Measurements from ENCODE around the gene CPLX3.
A peak's percentile ranks its signal among the peaks of the same experiment; 100 is the strongest.

Gene CPLX3

GRCh38 chr15:74826364-74826819 is at the start of gene CPLX3:
Gene CPLX3 (plus strand): TSS chr15:74826627. CDS start chr15:74826704, 77 bp downstream.
- no peaks in the 10 kb centered on the region for H3K9me3 ChIP-seq (ENCODE audit: low read length)
- H3K4me3 ChIP-seq (ENCODE audit: low read depth in 1 of 2, low read length in 2 of 2), result no peak within 1 kb of the TSS
- H3K4me1 ChIP-seq (ENCODE audit: insufficient read depth, low read length), result peaks cover 8% of the 10 kb centered on the region
- H3K9ac ChIP-seq (ENCODE audit: low read length), result no peak within 1 kb of the TSS
- H3K36me3 ChIP-seq (ENCODE audit: insufficient read depth, low read length), result no peaks in the 10 kb centered on the region
- H3K27ac ChIP-seq (ENCODE audit: low read depth, low read length), result no peak within 1 kb of the TSS
- peaks cover 6 to 14% of the 10 kb centered on the region in 2 donors for H3K27me3 ChIP-seq (ENCODE audit: control insufficient read depth in 1 of 2, insufficient read depth in 2 of 2, low read length in 2 of 2)

GRCh38 chr15:74776821-74777768 is 49.3 kb upstream of the CPLX3 start:
- H3K36me3 ChIP-seq (ENCODE audit: insufficient read depth, low read length), result no peaks in the 10 kb centered on the region
- no peak overlapping the region for H3K27ac ChIP-seq (ENCODE audit: low read depth, low read length)
- H3K4me1 ChIP-seq (ENCODE audit: insufficient read depth, low read length), result peaks cover 14% of the 10 kb centered on the region
- H3K27me3 ChIP-seq (ENCODE audit: control insufficient read depth in 1 of 2, insufficient read depth in 2 of 2, low read length in 2 of 2), result no peaks in the 10 kb centered on the region
- no peak overlapping the region for H3K9ac ChIP-seq (ENCODE audit: low read length)
- no peak overlapping the region for H3K4me3 ChIP-seq (ENCODE audit: low read depth in 1 of 2, low read length in 2 of 2)
- H3K9me3 ChIP-seq (ENCODE audit: low read length), result no peaks in the 10 kb centered on the region

- Histone ChIP-seq H3K36me3 (ENCODE audit: insufficient read depth, low read length) (no peaks in the 10 kb centered on the region), H3K27ac (ENCODE audit: low read depth, low read length) (no peak overlapping the region), H3K4me3 (ENCODE audit: low read depth in 1 of 2, low read length in 2 of 2) (no peak overlapping the region), H3K9me3 (ENCODE audit: low read length) (no peaks in the 10 kb centered on the region), H3K27me3 (ENCODE audit: control insufficient read depth in 1 of 2, insufficient read depth in 2 of 2, low read length in 2 of 2) (no peaks in the 10 kb centered on the region), H3K4me1 (ENCODE audit: insufficient read depth, low read length) (peaks cover 18% of the 10 kb centered on the region), H3K9ac (ENCODE audit: low read length) (no peak overlapping the region)
Measured at GRCh38 chr15:74777769-74778598, 48.4 kb upstream of the CPLX3 start.

GRCh38 chr15:74778599-74778970 is 47.8 kb upstream of the CPLX3 start:
- no peak overlapping the region for H3K9ac ChIP-seq (ENCODE audit: low read length)
- H3K27ac ChIP-seq (ENCODE audit: low read depth, low read length), result no peak overlapping the region
- no peaks in the 10 kb centered on the region for H3K36me3 ChIP-seq (ENCODE audit: insufficient read depth, low read length)
- no peaks in the 10 kb centered on the region for H3K27me3 ChIP-seq (ENCODE audit: control insufficient read depth in 1 of 2, insufficient read depth in 2 of 2, low read length in 2 of 2)
- H3K4me1 ChIP-seq (ENCODE audit: insufficient read depth, low read length), result peaks cover 24% of the 10 kb centered on the region
- no peaks in the 10 kb centered on the region for H3K9me3 ChIP-seq (ENCODE audit: low read length)
- H3K4me3 ChIP-seq (ENCODE audit: low read depth in 1 of 2, low read length in 2 of 2), result no peak overlapping the region

- Histone ChIP-seq H3K9ac (ENCODE audit: low read length) (no peak overlapping the region), H3K27me3 (ENCODE audit: control insufficient read depth in 1 of 2, insufficient read depth in 2 of 2, low read length in 2 of 2) (no peaks in the 10 kb centered on the region), H3K36me3 (ENCODE audit: insufficient read depth, low read length) (no peaks in the 10 kb centered on the region), H3K4me3 (ENCODE audit: low read depth in 1 of 2, low read length in 2 of 2) (no peak overlapping the region), H3K9me3 (ENCODE audit: low read length) (no peaks in the 10 kb centered on the region), H3K27ac (ENCODE audit: low read depth, low read length) (no peak overlapping the region), H3K4me1 (ENCODE audit: insufficient read depth, low read length) (peaks cover 29% of the 10 kb centered on the region)
Measured at GRCh38 chr15:74779162-74779648, 47.2 kb upstream of the CPLX3 start.

- no peaks in the 10 kb centered on the region for H3K9me3 ChIP-seq (ENCODE audit: low read length)
- no peaks in the 10 kb centered on the region for H3K27me3 ChIP-seq (ENCODE audit: control insufficient read depth in 1 of 2, insufficient read depth in 2 of 2, low read length in 2 of 2)
- no peak overlapping the region for H3K9ac ChIP-seq (ENCODE audit: low read length)
- no peak overlapping the region for H3K27ac ChIP-seq (ENCODE audit: low read depth, low read length)
- peaks cover 41% of the 10 kb centered on the region for H3K4me1 ChIP-seq (ENCODE audit: insufficient read depth, low read length)
- no peaks in the 10 kb centered on the region for H3K36me3 ChIP-seq (ENCODE audit: insufficient read depth, low read length)
- H3K4me3 ChIP-seq (ENCODE audit: low read depth in 1 of 2, low read length in 2 of 2), result peak overlapping the region in 1 of 2 donors; percentile 46
Measured at GRCh38 chr15:74780523-74781430, 45.6 kb upstream of the CPLX3 start.

- Histone ChIP-seq H3K4me1 (ENCODE audit: insufficient read depth, low read length) (peaks cover 47% of the 10 kb centered on the region), H3K9me3 (ENCODE audit: low read length) (no peaks in the 10 kb centered on the region), H3K27ac (ENCODE audit: low read depth, low read length) (peak within 1 kb of the TSS; percentile 81), H3K36me3 (ENCODE audit: insufficient read depth, low read length) (no peaks in the 10 kb centered on the region), H3K9ac (ENCODE audit: low read length) (peak within 1 kb of the TSS; percentile 78), H3K4me3 (ENCODE audit: low read depth in 1 of 2, low read length in 2 of 2) (peak within 1 kb of the TSS; percentile 79 to 94), H3K27me3 (ENCODE audit: control insufficient read depth in 1 of 2, insufficient read depth in 2 of 2, low read length in 2 of 2) (no peaks in the 10 kb centered on the region)
Measured at GRCh38 chr15:74781431-74782258, 44.8 kb upstream of the CPLX3 start, which contains the start of gene CSK. Gene CSK (plus strand): TSS chr15:74782080. CDS start chr15:74798298, 16,218 bp downstream.

- Histone ChIP-seq H3K9me3 (ENCODE audit: low read length) (no peaks in the 10 kb centered on the region), H3K4me3 (ENCODE audit: low read depth in 1 of 2, low read length in 2 of 2) (peak overlapping the region; percentile 79 to 94), H3K9ac (ENCODE audit: low read length) (peak overlapping the region; percentile 78), H3K27ac (ENCODE audit: low read depth, low read length) (peak overlapping the region; percentile 81), H3K36me3 (ENCODE audit: insufficient read depth, low read length) (no peaks in the 10 kb centered on the region), H3K27me3 (ENCODE audit: control insufficient read depth in 1 of 2, insufficient read depth in 2 of 2, low read length in 2 of 2) (no peaks in the 10 kb centered on the region), H3K4me1 (ENCODE audit: insufficient read depth, low read length) (peaks cover 55% of the 10 kb centered on the region)
Measured at GRCh38 chr15:74782259-74783071, 44.0 kb upstream of the CPLX3 start.

- Histone ChIP-seq H3K9ac (ENCODE audit: low read length) (peak overlapping the region; percentile 78), H3K4me3 (ENCODE audit: low read depth in 1 of 2, low read length in 2 of 2) (peak overlapping the region; percentile 79 to 94), H3K9me3 (ENCODE audit: low read length) (no peaks in the 10 kb centered on the region), H3K4me1 (ENCODE audit: insufficient read depth, low read length) (peaks cover 60% of the 10 kb centered on the region), H3K27me3 (ENCODE audit: control insufficient read depth in 1 of 2, insufficient read depth in 2 of 2, low read length in 2 of 2) (no peaks in the 10 kb centered on the region), H3K27ac (ENCODE audit: low read depth, low read length) (peak overlapping the region; percentile 81), H3K36me3 (ENCODE audit: insufficient read depth, low read length) (no peaks in the 10 kb centered on the region)
Measured at GRCh38 chr15:74783072-74783807, 43.2 kb upstream of the CPLX3 start.

Data from muscle layer of colon (tissue), 2 donors.